Tibial nerve (tissue), 4 donors: ENCODE measurements around the gene MED23.
"Not testable (repeated sequence)": the region's sequence is repeated elsewhere in the genome, so short reads cannot be mapped to it uniquely, and the experiment has no call there.

Experiments
- CTCF ChIP-seq, 5 experiments: fragments of 200-600 bp in 3 of 5; fragments of 450-650 bp in 2 of 5; sonication (generic) in 3 of 5; IDR thresholded peaks; one replicate each; pipeline ENCODE4 v1.5.1; 2016 to 2019; ENCODE audit warnings: antibody characterized with exemption in 5 of 5, mild to moderate bottlenecking in 3 of 5, moderate library complexity in 2 of 5
- EP300 ChIP-seq, 2 donors: sonication (generic); formaldehyde crosslinking; IDR thresholded peaks; one replicate each; pipeline ENCODE4 v1.6.1; 2017; ENCODE audit warnings: antibody characterized with exemption in 2 of 2, mild to moderate bottlenecking in 1 of 2

DNA sequence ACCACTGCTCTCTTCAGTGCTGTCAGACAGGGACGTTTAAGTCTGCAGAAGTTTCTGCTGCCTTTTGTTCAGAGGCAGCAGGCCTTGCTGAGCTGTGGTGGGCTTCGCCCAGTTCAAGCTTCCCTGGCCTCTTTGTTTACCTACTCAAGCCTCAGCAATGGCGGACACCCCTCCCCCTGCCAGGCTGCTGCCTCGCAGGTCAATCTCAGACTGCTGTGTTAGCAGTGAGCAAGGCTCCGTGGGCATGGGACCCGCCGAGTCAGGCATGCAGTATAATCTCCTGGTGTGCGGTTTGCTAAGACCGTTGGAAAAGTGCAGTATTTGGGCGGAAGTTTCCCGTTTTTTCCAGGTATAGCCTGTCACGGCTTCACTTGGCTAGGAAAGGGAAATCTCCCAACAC lies 96.4 kb downstream of the MED23 start:
- TF ChIP-seq EP300, CTCF (IDR thresholded peaks at IDR 0.05): not testable (repeated sequence)
